ENCODE data around the gene SORCS2. TPM values are rescaled to one million over a fixed set of nuclear protein-coding genes. Genes with fewer than 3 reads are reported as not detected.

The SORCS2 gene
- total RNA-seq, 4 donors from 2014 or later: 0.53 to 9.9 (median 0.90) TPM

GRCh38 chr4:7322166-7322991, 130.0 kb downstream of the SORCS2 start:
- peaks cover 0 to 4% (median 0%) of the 10 kb centered on the region in 4 donors for H3K9me3 ChIP-seq
- no peak for DNase-seq
- no peaks in the 10 kb centered on the region for H3K27me3 ChIP-seq
- H3K4me3 ChIP-seq: no peak overlapping the region
- no peak overlapping the region for H3K27ac ChIP-seq
- TF ChIP-seq POLR2A (IDR thresholded peaks at IDR 0.05): no peak
- no peak for TF ChIP-seq CTCF (IDR thresholded peaks at IDR 0.05)
- no peaks in the 10 kb centered on the region for H3K4me1 ChIP-seq
- no peaks in the 10 kb centered on the region for H3K36me3 ChIP-seq

GRCh38 chr4:7323461-7323871, 131.1 kb downstream of the SORCS2 start:
- peaks cover 0 to 4% (median 0%) of the 10 kb centered on the region in 4 donors for H3K9me3 ChIP-seq
- no peak overlapping the region for H3K4me3 ChIP-seq
- no peaks in the 10 kb centered on the region for H3K36me3 ChIP-seq
- no peaks in the 10 kb centered on the region for H3K4me1 ChIP-seq
- DNase-seq: no peak
- TF ChIP-seq POLR2A (IDR thresholded peaks at IDR 0.05): no peak
- TF ChIP-seq CTCF (IDR thresholded peaks at IDR 0.05): no peak
- H3K27me3 ChIP-seq: no peaks in the 10 kb centered on the region
- H3K27ac ChIP-seq: no peak overlapping the region

- H3K36me3 ChIP-seq: no peaks in the 10 kb centered on the region
- DNase-seq: no peak
- no peak overlapping the region for H3K27ac ChIP-seq
- H3K27me3 ChIP-seq: no peaks in the 10 kb centered on the region
- H3K9me3 ChIP-seq: peaks cover 0 to 4% (median 0%) of the 10 kb centered on the region in 4 donors
- no peak for TF ChIP-seq POLR2A (IDR thresholded peaks at IDR 0.05)
- TF ChIP-seq CTCF (IDR thresholded peaks at IDR 0.05): no peak
- no peaks in the 10 kb centered on the region for H3K4me1 ChIP-seq
- H3K4me3 ChIP-seq: no peak overlapping the region
These were observed 131.7 kb downstream of the SORCS2 start for GRCh38 chr4:7323872-7324650.

GRCh38 chr4:7324651-7325121, 132.3 kb downstream of the SORCS2 start:
- peaks cover 0 to 3% (median 0%) of the 10 kb centered on the region in 4 donors for H3K9me3 ChIP-seq
- H3K27ac ChIP-seq: no peak overlapping the region
- H3K27me3 ChIP-seq: no peaks in the 10 kb centered on the region
- H3K4me3 ChIP-seq: no peak overlapping the region
- no peak for DNase-seq
- H3K36me3 ChIP-seq: no peaks in the 10 kb centered on the region
- TF ChIP-seq POLR2A (IDR thresholded peaks at IDR 0.05) (no peak), CTCF (IDR thresholded peaks at IDR 0.05) (no peak)
- H3K4me1 ChIP-seq: no peaks in the 10 kb centered on the region

- Histone ChIP-seq H3K4me3 (no peak overlapping the region), H3K27me3 (no peaks in the 10 kb centered on the region), H3K4me1 (no peaks in the 10 kb centered on the region), H3K9me3 (no peaks in the 10 kb centered on the region), H3K36me3 (no peaks in the 10 kb centered on the region), H3K27ac (no peak overlapping the region)
- no peak for DNase-seq
- TF ChIP-seq CTCF (IDR thresholded peaks at IDR 0.05) (no peak), POLR2A (IDR thresholded peaks at IDR 0.05) (no peak)
These were observed 133.2 kb downstream of the SORCS2 start for GRCh38 chr4:7325541-7325940.

Data from Peyer's patch (tissue), 4 donors.